HepG2 (cell line): ENCODE measurements around the gene TMEM141. TPM values are rescaled to one million over a fixed set of nuclear protein-coding genes. Genes with fewer than 3 reads are reported as not detected.

Source experiments
- AKAP8 ChIP-seq: sonication (generic); formaldehyde crosslinking; IDR thresholded peaks from 2 replicates; pipeline ENCODE4 v1.5.1; 2020; ENCODE audit warnings: mild to moderate bottlenecking, missing genetic modification reagents
- ARNTL ChIP-seq: sonication (generic); formaldehyde crosslinking; IDR thresholded peaks from 2 replicates; pipeline ENCODE4 v1.4.0; 2020; ENCODE audit warnings: mild to moderate bottlenecking, missing genetic modification reagents
- CSRNP1 ChIP-seq: sonication (generic); formaldehyde crosslinking; IDR thresholded peaks from 2 replicates; pipeline ENCODE4 v1.8.1; 2023; ENCODE audit warnings: mild to moderate bottlenecking, missing genetic modification reagents
- FOXP4 ChIP-seq: sonication (generic); formaldehyde crosslinking; IDR thresholded peaks from 2 replicates; pipeline ENCODE4 v1.4.0; 2020; ENCODE audit warnings: missing genetic modification reagents
- HDAC2 ChIP-seq: sonication (generic); formaldehyde crosslinking; IDR thresholded peaks from 2 replicates; pipeline ENCODE4 v1.4.0; 2020; ENCODE audit warnings: missing genetic modification reagents
- HNF1A ChIP-seq, 2 experiments: sonication (generic) in 1 of 2; formaldehyde crosslinking in 1 of 2; IDR thresholded peaks; 2 replicates each; pipeline versions ENCODE4 v1.4.0 to v1.6.1; 2016 to 2020; ENCODE audit warnings: borderline replicate concordance in 1 of 2, low read depth in 1 of 2, mild to moderate bottlenecking in 1 of 2, missing genetic modification reagents in 1 of 2
- MED1 ChIP-seq: sonication (generic); formaldehyde crosslinking; IDR thresholded peaks from 2 replicates; pipeline ENCODE4 v1.4.0; 2020; ENCODE audit warnings: missing genetic modification reagents
- MLX ChIP-seq: IDR thresholded peaks from 2 replicates; pipeline ENCODE4 v1.6.1; 2016
- POLR2AphosphoS5 ChIP-seq: IDR thresholded peaks from 2 replicates; pipeline ENCODE4 v1.6.1; 2012; ENCODE audit warnings: low read depth, low read length
- POLR2G ChIP-seq: fragments of 200-400 bp; formaldehyde crosslinking; IDR thresholded peaks from 2 replicates; pipeline ENCODE4 v1.6.1; 2018; ENCODE audit warnings: mild to moderate bottlenecking, low read depth, low read length, moderate library complexity
- RBFOX2 ChIP-seq: fragments of 200-400 bp; formaldehyde crosslinking; IDR thresholded peaks from 2 replicates; pipeline ENCODE4 v1.6.1; 2017; ENCODE audit warnings: low read depth, mild to moderate bottlenecking, low read length
- SAP130 ChIP-seq: IDR thresholded peaks from 2 replicates; pipeline ENCODE4 v1.6.1; 2016; ENCODE audit warnings: low read depth
- SIN3A ChIP-seq: IDR thresholded peaks from 2 replicates; pipeline ENCODE4 v1.6.1; 2011; ENCODE audit warnings: low read depth, mild to moderate bottlenecking, control low read depth, low read length, borderline replicate concordance
- ZBTB39 ChIP-seq: sonication (generic); formaldehyde crosslinking; IDR thresholded peaks from 2 replicates; pipeline ENCODE4 v1.5.0; 2020; ENCODE audit warnings: missing genetic modification reagents
- ZNF431 ChIP-seq: sonication (generic); formaldehyde crosslinking; IDR thresholded peaks from 2 replicates; pipeline ENCODE4 v1.9.0; 2022; ENCODE audit warnings: missing genetic modification reagents, low read depth, mild to moderate bottlenecking, borderline replicate concordance
- ZNF792 ChIP-seq: IDR thresholded peaks from 2 replicates; pipeline ENCODE4 v1.6.1; 2016
- ZSCAN29 ChIP-seq: sonication (generic); formaldehyde crosslinking; conservative IDR thresholded peaks from 2 replicates; pipeline ENCODE4 v1.4.0; 2020; ENCODE audit warnings: mild to moderate bottlenecking, missing genetic modification reagents
- polyA plus RNA-seq, 8 experiments: library from polyadenylated mRNA; depleted of rRNA in 3 of 8; stranded (reverse) in 7 of 8; unstranded in 1 of 8; fragments of >200 nt; fragmentation: Illumina TruSeq in 4 of 8; extraction: Trizol in 4 of 8; gene quantifications; 2 replicates each; pipeline versions ENCODE4 v1.2.1 to v1.2.3, GENCODE V29; 2011 to 2016; ENCODE audit warnings: low read depth in 4 of 8, missing spikeins in 1 of 8, mixed read lengths in 1 of 8; ENCODE audit not compliant: insufficient read depth in 1 of 8
- total RNA-seq, 5 experiments: library from RNA; depleted of rRNA; stranded (reverse); fragments of >200 nt; fragmentation: Illumina TruSeq; extraction: Trizol; gene quantifications; 2 replicates each; pipeline ENCODE4 v1.2.3, GENCODE V29; 2016; ENCODE audit warnings: low read depth in 1 of 5

The TMEM141 gene
- total and polyA plus RNA-seq, 2 of the 13 experiments (the other 11 are each of a cell fraction or from before 2014, with no cell fraction given) = 81.0 to 202 TPM

- TF ChIP-seq CSRNP1 = peak; percentile 13; the same call in 1 of the 2 replicates
- 0 out of 2 replicates have a peak, but pooled peaks have one; percentile 25 for TF ChIP-seq HNF1A (IDR thresholded peaks at IDR 0.05; ENCODE audit: low read depth)
- TF ChIP-seq HNF1A (CRISPR knock-in tag; IDR thresholded peaks at IDR 0.05; ENCODE audit: borderline replicate concordance) = peak; percentile 33; the same call in 1 of the 2 replicates
- 0 out of 2 replicates have a peak, but pooled peaks have one; percentile 28 for TF ChIP-seq ZNF792 (CRISPR knock-in tag)
- peak; percentile 95 for TF ChIP-seq MED1 (CRISPR knock-in tag)
- peak; percentile 69; the same call in 1 of the 2 replicates for TF ChIP-seq ARNTL (CRISPR knock-in tag)
- TF ChIP-seq SAP130 (CRISPR knock-in tag) = peak; percentile 61
- peak; percentile 36; the same call in 1 of the 2 replicates for TF ChIP-seq POLR2AphosphoS5
- peak; percentile 99 for TF ChIP-seq AKAP8
- TF ChIP-seq ZSCAN29 (CRISPR knock-in tag) = 0 out of 2 replicates have a peak, but pooled peaks have one; percentile 52
- peak; percentile 34; the same call in 1 of the 2 replicates for TF ChIP-seq FOXP4 (CRISPR knock-in tag)
- TF ChIP-seq RBFOX2 = peak; percentile 49; the same call in 1 of the 2 replicates
- 0 out of 2 replicates have a peak, but pooled peaks have one; percentile 22 for TF ChIP-seq HDAC2
- peak; percentile 74; the same call in 1 of the 2 replicates for TF ChIP-seq MLX (CRISPR knock-in tag)
- TF ChIP-seq ZBTB39 (CRISPR knock-in tag) = peak; percentile 98
- TF ChIP-seq SIN3A = 0 out of 2 replicates have a peak, but pooled peaks have one; percentile 27
- peak; percentile 56; the same call in 1 of the 2 replicates for TF ChIP-seq POLR2G
- TF ChIP-seq ZNF431 = 0 out of 2 replicates have a peak, but pooled peaks have one; percentile 67
These were observed 5.7 kb downstream of the TMEM141 start (continued) for GRCh38 chr9:136796775-136797347.
